PC-3 (cell line): Measurements from ENCODE around the gene WFDC5. TPM values are rescaled to one million over a fixed set of nuclear protein-coding genes. Genes with fewer than 3 reads are reported as not detected.

Experiments
- ATAC-seq: fragments of 200-7000 bp; cut with Tn5 transposase; 2 replicates; pipeline ENCODE4 v1.9.1; 2020; ENCODE audit warnings: mild to moderate bottlenecking, moderate library complexity
- BruUV-seq: library from RNA; stranded (reverse); fragments of 400-500 nt; replicated peaks from 2 replicates; lab custom pipeline; 2021; lab: Mats Ljungman, UMichigan
- CTCF ChIA-PET: fragments of 300-600 bp; sonication (Branson Sonifier 250); formaldehyde crosslinking; loops from one replicate; lab custom pipeline; 2022; ENCODE audit warnings: antibody characterized with exemption; lab: Charles Lee
- POLR2A ChIA-PET: fragments of 300-600 bp; sonication (Branson Sonifier 250); formaldehyde crosslinking; loops from one replicate; lab custom pipeline; 2022; ENCODE audit warnings: antibody characterized with exemption; ENCODE audit not compliant: unreplicated experiment; lab: Charles Lee
- DNase-seq: peaks from one replicate; pipeline ENCODE4 v3.0.0-alpha.2; 2015
- H2AFZ ChIP-seq: fragments of 300-600 bp; sonication (generic); 2 replicates; pipeline ENCODE4 v1.6.0; 2016; ENCODE audit warnings: antibody characterized with exemption, low read length
- H3F3A ChIP-seq: fragments of 300-600 bp; sonication (generic); one replicate; pipeline ENCODE4 v1.6.0; 2017; ENCODE audit warnings: antibody characterized with exemption, low read length, control low read depth, mild to moderate bottlenecking; ENCODE audit not compliant: unreplicated experiment
- H3K27ac ChIP-seq: fragments of 300-600 bp; sonication (generic); 2 replicates; pipeline ENCODE4 v1.5.1; 2016; ENCODE audit warnings: mild to moderate bottlenecking, low read length
- H3K27me3 ChIP-seq: fragments of 300-600 bp; sonication (generic); 2 replicates; pipeline ENCODE4 v1.6.1; 2016; ENCODE audit warnings: low read length, mixed read lengths
- H3K36me3 ChIP-seq: fragments of 300-600 bp; sonication (generic); 2 replicates; pipeline ENCODE4 v1.6.1; 2016; ENCODE audit warnings: low read depth, mixed run types, low read length, mixed read lengths
- H3K4me1 ChIP-seq: fragments of 300-600 bp; sonication (generic); 2 replicates; pipeline ENCODE4 v1.5.1; 2016; ENCODE audit warnings: low read length; ENCODE audit not compliant: insufficient read depth
- H3K4me2 ChIP-seq: fragments of 300-600 bp; sonication (generic); 2 replicates; pipeline ENCODE4 v1.6.0; 2016; ENCODE audit warnings: low read length
- H3K4me3 ChIP-seq: fragments of 300-600 bp; sonication (generic); 2 replicates; pipeline ENCODE4 v1.5.1; 2016; ENCODE audit warnings: mild to moderate bottlenecking, low read length, mixed read lengths
- H3K79me2 ChIP-seq: fragments of 300-600 bp; sonication (generic); 2 replicates; pipeline ENCODE4 v1.6.1; 2017; ENCODE audit warnings: low read length, mixed read lengths
- H3K9ac ChIP-seq: fragments of 300-600 bp; sonication (generic); 2 replicates; pipeline ENCODE4 v1.6.0; 2016; ENCODE audit warnings: mild to moderate bottlenecking, low read length
- H3K9me2 ChIP-seq: fragments of 300-600 bp; sonication (generic); replicated peaks from 2 replicates; pipeline ENCODE4 v1.6.1; 2016; ENCODE audit warnings: mixed run types, low read length, mixed read lengths
- H3K9me3 ChIP-seq: fragments of 300-600 bp; sonication (generic); 2 replicates; pipeline ENCODE4 v1.6.1; 2016; ENCODE audit warnings: low read length, mixed read lengths
- H4K20me1 ChIP-seq: fragments of 300-600 bp; sonication (generic); 2 replicates; pipeline ENCODE4 v1.6.1; 2016; ENCODE audit warnings: low read length, mixed read lengths
- CTCF ChIP-seq: fragments of 300-600 bp; sonication (generic); conservative IDR thresholded peaks from 2 replicates; pipeline ENCODE4 v1.5.1; 2017; ENCODE audit warnings: antibody characterized with exemption, low read depth, mild to moderate bottlenecking, low read length
- EZH2 ChIP-seq: fragments of 300-600 bp; sonication (generic); IDR thresholded peaks from one replicate; pipeline ENCODE4 v1.6.1; 2017; ENCODE audit warnings: antibody characterized with exemption, mild to moderate bottlenecking, low read length; ENCODE audit not compliant: unreplicated experiment
- EZH2phosphoT487 ChIP-seq: fragments of 300-600 bp; sonication (generic); IDR thresholded peaks from 2 replicates; pipeline ENCODE4 v1.6.1; 2018; ENCODE audit warnings: mild to moderate bottlenecking, antibody characterized with exemption, low read length, borderline replicate concordance
- intact Hi-C: fragments of 100-400 bp; cut with micrococcal nuclease; formaldehyde crosslinking; loops from 2 replicates; pipeline ENCODE4 v1.9.0; 2023
- total RNA-seq: library from RNA; depleted of rRNA; stranded (reverse); fragments of >200 nt; gene quantifications from 2 replicates; pipeline ENCODE4 v1.2.3, GENCODE V29; 2014

Gene WFDC5
- total RNA-seq, 1 experiment from 2014 or later, result not detected

GRCh38 chr20:45138561-45139300 is 23.8 kb upstream of the WFDC5 start:
- H3K9ac ChIP-seq, result no peak overlapping the region
- ATAC-seq (peak; percentile 96), DNase-seq (peak; percentile 86)
- peak overlapping the region; percentile 27 for H3K27ac ChIP-seq
- CTCF ChIA-PET, result interaction anchor here (0.6 to 2.1 kb wide), 19 partner anchors 11 to 281 kb away, joined by 3 to 15 read pairs (median 5); partner anchors contain the start of gene WFDC12
- peak overlapping the region; percentile 20; the same call in 1 of the 2 replicates for H3K4me3 ChIP-seq
- H3F3A ChIP-seq, result no peaks in the 10 kb centered on the region
- H3K4me2 ChIP-seq, result peak overlapping the region; percentile 60
- intact Hi-C loops, result loop anchor here (1.0 to 5.0 kb wide), 3 partner anchors 39 to 153 kb away; no protein-coding TSS in a partner anchor
- peak; percentile 99 for TF ChIP-seq CTCF
- no peak for TF ChIP-seq EZH2phosphoT487
- H4K20me1 ChIP-seq, result no peaks in the 10 kb centered on the region
- H3K9me2 ChIP-seq, result no peaks in the 10 kb centered on the region
- H3K9me3 ChIP-seq, result no peaks in the 10 kb centered on the region
- H3K4me1 ChIP-seq, result peaks cover 19% of the 10 kb centered on the region
- POLR2A ChIA-PET, result interaction anchor here (1.0 kb wide), 1 partner anchor 36 kb away, joined by 3 read pairs; the partner anchor contains the start of gene PI3
- no peaks in the 10 kb centered on the region for H3K27me3 ChIP-seq
- H3K79me2 ChIP-seq, result no peaks in the 10 kb centered on the region
- TSS peak; percentile 74 for BruUV-seq
- H2AFZ ChIP-seq, result peak overlapping the region; percentile 70
- no peaks in the 10 kb centered on the region for H3K36me3 ChIP-seq

GRCh38 chr20:45136911-45137310 is 21.9 kb upstream of the WFDC5 start:
- Histone ChIP-seq H3K4me3 (no peak overlapping the region), H3K36me3 (no peaks in the 10 kb centered on the region), H3K9ac (no peak overlapping the region), H3K27ac (no peak overlapping the region), H2AFZ (no peak overlapping the region), H3K9me3 (no peaks in the 10 kb centered on the region), H3F3A (no peaks in the 10 kb centered on the region), H3K79me2 (no peaks in the 10 kb centered on the region), H3K4me2 (no peak overlapping the region), H3K4me1 (peaks cover 19% of the 10 kb centered on the region), H3K27me3 (no peaks in the 10 kb centered on the region), H3K9me2 (no peaks in the 10 kb centered on the region), H4K20me1 (no peaks in the 10 kb centered on the region)
- CTCF ChIA-PET, result interaction anchor here (0.8 kb wide), 1 partner anchor 157 kb away, joined by 3 read pairs; no protein-coding TSS in a partner anchor
- DNase-seq (no peak), ATAC-seq (no peak)
- POLR2A ChIA-PET, result interaction anchor here (0.7 kb wide), 1 partner anchor 49 kb away, joined by 12 read pairs; no protein-coding TSS in a partner anchor
- intact Hi-C loops, result loop anchor here (5.0 kb wide), 2 partner anchors 40 to 95 kb away; no protein-coding TSS in a partner anchor
- no peak for TF ChIP-seq EZH2phosphoT487
- TF ChIP-seq CTCF, result no peak
- no peak for TF ChIP-seq EZH2
- no TSS peak for BruUV-seq
